Thoracic aorta (tissue), 2 donors: ENCODE measurements around the gene GALNT9. TPM values are rescaled to one million over a fixed set of nuclear protein-coding genes. Genes with fewer than 3 reads are reported as not detected.
"Not testable (repeated sequence)": the region's sequence is repeated elsewhere in the genome, so short reads cannot be mapped to it uniquely, and the experiment has no call there.

Experiments used
- ATAC-seq: fragments of 150-250 bp; one replicate; pipeline ENCODE4 v1.8.0; 2017; ENCODE audit warnings: low read depth; ENCODE audit not compliant: insufficient number of reproducible peaks, low FRiP score
- DNase-seq: peaks from one replicate; pipeline ENCODE4 v3.0.0-alpha.2; 2020; ENCODE audit warnings: low spot score
- H3K27ac ChIP-seq, 2 donors: fragments of 200-600 bp; sonication (generic); 1 replicate in 1 of 2; 2 replicates in 1 of 2; pipeline ENCODE4 v1.5.1; 2016; ENCODE audit warnings: mild to moderate bottlenecking in 2 of 2, moderate library complexity in 2 of 2
- H3K27me3 ChIP-seq: fragments of 200-600 bp; sonication (generic); replicated peaks from 2 replicates; pipeline ENCODE4 v1.6.0; 2016; ENCODE audit warnings: mild to moderate bottlenecking; ENCODE audit not compliant: insufficient read depth
- H3K36me3 ChIP-seq: fragments of 200-600 bp; sonication (generic); one replicate; pipeline ENCODE4 v1.5.1; 2016
- H3K4me1 ChIP-seq, 2 donors: fragments of 200-600 bp; sonication (generic); 1 replicate in 1 of 2; 2 replicates in 1 of 2; pipeline versions ENCODE4 v1.5.1 to v1.6.0; 2016; ENCODE audit warnings: low read depth in 2 of 2, mild to moderate bottlenecking in 1 of 2; ENCODE audit not compliant: control insufficient read depth in 1 of 2
- H3K4me3 ChIP-seq: fragments of 200-600 bp; sonication (generic); 2 replicates; pipeline ENCODE4 v1.5.1; 2016; ENCODE audit warnings: mild to moderate bottlenecking
- H3K9me3 ChIP-seq: fragments of 200-600 bp; sonication (generic); 2 replicates; pipeline ENCODE4 v1.5.1; 2016
- CTCF ChIP-seq: fragments of 200-600 bp; sonication (generic); IDR thresholded peaks from one replicate; pipeline ENCODE4 v1.5.1; 2019; ENCODE audit warnings: antibody characterized with exemption
- total RNA-seq, 2 donors: library from RNA; depleted of rRNA; stranded (reverse); fragments of >200 nt; gene quantifications; one replicate each; pipeline versions ENCODE4 v1.1.0 to v1.2.3, GENCODE V29; 2016

Gene GALNT9
- total RNA-seq, 2 donors from 2014 or later = 1.7 TPM; not detected in 1

DNA sequence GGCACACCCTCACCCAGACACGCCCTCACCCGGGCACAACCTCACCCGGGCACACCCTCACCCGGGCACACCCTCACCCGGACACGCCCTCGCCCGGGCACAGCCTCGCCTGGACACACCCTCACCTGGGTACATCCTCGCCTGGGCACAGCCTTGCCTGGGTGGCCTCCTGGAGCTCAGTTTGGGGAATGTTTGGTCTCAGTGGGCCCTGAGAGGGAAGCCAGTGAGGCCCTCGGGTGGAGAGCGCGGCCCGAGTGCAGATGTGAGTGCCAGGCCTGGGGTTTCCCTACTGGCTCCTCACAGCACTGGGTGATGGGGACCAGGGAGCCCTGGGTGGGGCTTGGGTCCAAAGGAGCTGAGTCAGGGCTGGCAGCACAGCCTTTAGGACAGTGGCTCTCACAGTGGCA is 23.8 kb downstream of the GALNT9 start:
- H3K36me3 ChIP-seq = no peaks in the 10 kb centered on the region
- ATAC-seq = no peak
- no peak overlapping the region for H3K27ac ChIP-seq
- H3K4me1 ChIP-seq = no peaks in the 10 kb centered on the region
- H3K4me3 ChIP-seq = no peak overlapping the region
- H3K27me3 ChIP-seq = no peaks in the 10 kb centered on the region
- DNase-seq = no peak
- no peak for TF ChIP-seq CTCF
- no peaks in the 10 kb centered on the region for H3K9me3 ChIP-seq

- not testable (repeated sequence) for H3K27ac ChIP-seq, ATAC-seq, H3K4me1 ChIP-seq, H3K27me3 ChIP-seq, H3K36me3 ChIP-seq, H3K4me3 ChIP-seq, H3K9me3 ChIP-seq, DNase-seq
Observed at GRCh38 chr12:132304866-132305265, 24.5 kb downstream of the GALNT9 start.

GRCh38 chr12:132303853-132304373 is 25.5 kb downstream of the GALNT9 start:
- not testable (repeated sequence) for H3K27ac ChIP-seq, DNase-seq, H3K27me3 ChIP-seq, H3K4me1 ChIP-seq, H3K9me3 ChIP-seq, H3K4me3 ChIP-seq, H3K36me3 ChIP-seq, ATAC-seq

DNA sequence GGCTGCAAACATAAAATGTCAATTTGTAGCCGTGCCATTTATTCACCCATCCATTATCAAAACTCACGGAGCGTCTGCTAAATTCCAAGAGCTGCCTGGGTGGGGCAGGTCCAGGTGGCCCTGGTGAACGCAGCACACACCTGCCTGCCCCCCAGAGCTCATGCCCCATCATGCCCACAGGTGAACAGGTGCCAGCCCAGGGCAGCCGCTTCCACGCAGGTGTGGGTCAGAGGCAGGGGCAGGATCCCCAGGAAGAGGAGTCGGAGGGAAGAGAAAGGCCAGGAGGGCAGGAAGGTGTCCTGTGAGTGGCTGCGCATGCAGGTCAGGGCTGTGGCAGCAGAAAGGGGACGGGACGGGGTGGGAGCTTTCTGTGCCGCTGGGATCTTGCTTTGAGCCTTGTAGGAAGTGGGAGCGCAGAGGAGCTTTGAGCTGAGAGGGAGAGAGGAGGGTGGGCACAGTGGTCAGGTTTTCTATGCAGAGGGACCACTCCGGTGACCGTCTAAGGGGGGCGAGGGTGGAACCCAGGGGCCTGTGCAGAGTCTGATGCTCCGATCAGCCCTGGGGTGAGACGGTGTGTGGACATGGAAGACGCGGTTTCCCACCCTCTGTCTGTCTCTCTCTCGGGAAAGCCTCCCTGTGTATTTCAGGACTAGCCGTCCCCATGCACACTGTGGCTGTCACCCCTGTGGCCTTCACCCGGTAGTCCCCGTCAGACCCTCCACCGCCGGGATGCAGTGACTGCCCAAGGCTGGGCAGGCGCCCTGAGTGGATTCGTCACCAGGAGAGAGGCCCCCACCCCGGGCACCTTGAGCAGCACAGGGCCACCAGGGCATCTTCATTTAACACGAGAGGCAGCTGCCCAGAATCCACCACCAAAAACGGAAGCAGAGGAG is 26.7 kb downstream of the GALNT9 start:
- no peak overlapping the region for H3K27ac ChIP-seq
- TF ChIP-seq CTCF = no peak
- H3K9me3 ChIP-seq = no peaks in the 10 kb centered on the region
- DNase-seq (no peak), ATAC-seq (no peak)
- no peaks in the 10 kb centered on the region for H3K27me3 ChIP-seq
- no peaks in the 10 kb centered on the region for H3K36me3 ChIP-seq
- no peak overlapping the region for H3K4me3 ChIP-seq
- no peaks in the 10 kb centered on the region for H3K4me1 ChIP-seq

GRCh38 chr12:132300789-132301722 is 28.3 kb downstream of the GALNT9 start:
- no peaks in the 10 kb centered on the region for H3K9me3 ChIP-seq
- H3K4me1 ChIP-seq = no peaks in the 10 kb centered on the region
- no peaks in the 10 kb centered on the region for H3K36me3 ChIP-seq
- DNase-seq = no peak
- no peak overlapping the region for H3K4me3 ChIP-seq
- no peak for ATAC-seq
- no peak for TF ChIP-seq CTCF
- no peaks in the 10 kb centered on the region for H3K27me3 ChIP-seq
- no peak overlapping the region for H3K27ac ChIP-seq

DNA sequence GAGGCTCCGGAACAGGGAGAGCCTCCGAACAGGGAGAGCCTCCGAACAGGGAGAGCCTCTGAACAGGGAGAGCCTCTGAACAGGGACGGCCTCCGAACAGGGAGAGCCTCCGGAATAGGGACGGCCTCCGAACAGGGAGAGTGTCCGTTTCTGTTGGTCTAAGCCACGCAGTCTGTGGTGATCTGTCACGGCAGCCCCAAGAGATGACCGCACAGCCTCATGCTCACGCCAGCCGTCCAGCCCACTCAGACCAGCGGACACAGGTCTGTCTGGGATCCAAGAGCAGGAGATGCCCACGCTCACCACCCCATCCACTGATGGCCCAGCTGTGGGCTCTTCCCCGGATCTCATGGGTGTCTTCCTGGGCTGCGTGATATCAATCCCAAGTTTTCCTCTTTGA is 33.3 kb downstream of the GALNT9 start:
- no peak for ATAC-seq
- Histone ChIP-seq H3K27me3 (no peaks in the 10 kb centered on the region), H3K4me1 (no peaks in the 10 kb centered on the region)

GRCh38 chr12:132295561-132295960 is 33.8 kb downstream of the GALNT9 start:
- not testable (repeated sequence) for ATAC-seq, H3K27me3 ChIP-seq, DNase-seq, H3K9me3 ChIP-seq, H3K4me1 ChIP-seq, H3K4me3 ChIP-seq, H3K27ac ChIP-seq, H3K36me3 ChIP-seq

More for the DNA sequence above, 33.3 kb downstream of the GALNT9 start:
- Histone ChIP-seq H3K4me3 (no peak overlapping the region), H3K36me3 (no peaks in the 10 kb centered on the region), H3K27ac (no peak overlapping the region), H3K9me3 (no peaks in the 10 kb centered on the region)
- no peak for DNase-seq
- no peak for TF ChIP-seq CTCF
